ENCODE data around the gene KLHL2.

The KLHL2 gene

GRCh38 chr4:165199286-165199685, 8.1 kb upstream of the KLHL2 start:
- no peak overlapping the region for H3K4me3 ChIP-seq (ENCODE audit: low read depth, low read length)
- TF ChIP-seq CTCF (IDR thresholded peaks at IDR 0.05; ENCODE audit: insufficient read depth, low read length, missing control alignments): no peak
- POLR2A ChIA-PET: no interaction called here
- CTCF ChIA-PET: no interaction called here
- DNase-seq (ENCODE audit: low read depth, low spot score): no peak

- ChIA-PET CTCF (interaction anchor here (0.7 kb wide), 1 partner anchor 236 kb away, joined by 3 read pairs; no protein-coding TSS in a partner anchor), POLR2A (no interaction called here)
Observed at GRCh38 chr4:165199722-165200121, 7.6 kb upstream of the KLHL2 start.

DNA sequence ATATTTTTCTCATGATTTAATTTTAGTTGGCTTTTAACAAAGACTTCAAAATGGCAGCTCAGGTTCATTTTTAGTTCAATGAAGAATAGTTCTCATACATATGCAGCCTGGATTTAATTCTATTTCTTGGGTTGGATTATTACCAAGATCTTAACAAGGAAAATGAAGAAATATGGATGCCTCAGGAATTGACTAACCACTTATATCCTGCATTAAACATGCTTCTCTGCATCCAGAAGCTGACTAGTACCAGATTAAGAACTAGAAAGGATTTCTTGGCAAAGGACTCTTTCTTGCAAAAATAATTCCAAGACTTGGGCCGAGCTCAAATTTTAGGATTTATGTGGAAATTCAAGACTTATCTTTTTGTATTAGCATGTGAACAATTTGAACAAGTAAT, 5.6 kb upstream of the KLHL2 start:
- peak; percentile 28 for DNase-seq (ENCODE audit: low read depth, low spot score)
- CTCF ChIA-PET: no interaction called here
- no peak for TF ChIP-seq CTCF (IDR thresholded peaks at IDR 0.05; ENCODE audit: insufficient read depth, low read length, missing control alignments)
- POLR2A ChIA-PET: no interaction called here
- no peak overlapping the region for H3K4me3 ChIP-seq (ENCODE audit: low read depth, low read length)

More at GRCh38 chr4:165199722-165200121, 7.6 kb upstream of the KLHL2 start:
- no peak for DNase-seq (ENCODE audit: low read depth, low spot score)
- no peak overlapping the region for H3K4me3 ChIP-seq (ENCODE audit: low read depth, low read length)
- no peak for TF ChIP-seq CTCF (IDR thresholded peaks at IDR 0.05; ENCODE audit: insufficient read depth, low read length, missing control alignments)

- no peak for DNase-seq (ENCODE audit: low read depth, low spot score)
- ChIA-PET POLR2A (no interaction called here), CTCF (interaction anchor here (1.3 kb wide), 1 partner anchor 91 kb away, joined by 4 read pairs; the partner anchor contains the start of gene TMEM192)
- no peak overlapping the region for H3K4me3 ChIP-seq (ENCODE audit: low read depth, low read length)
- TF ChIP-seq CTCF (IDR thresholded peaks at IDR 0.05; ENCODE audit: insufficient read depth, low read length, missing control alignments): no peak
Observed at GRCh38 chr4:165203541-165204461, 3.6 kb upstream of the KLHL2 start.

- no peak overlapping the region for H3K4me3 ChIP-seq (ENCODE audit: low read depth, low read length)
- no peak for DNase-seq (ENCODE audit: low read depth, low spot score)
- no peak for TF ChIP-seq CTCF (IDR thresholded peaks at IDR 0.05; ENCODE audit: insufficient read depth, low read length, missing control alignments)
- ChIA-PET CTCF (no interaction called here), POLR2A (no interaction called here)
Observed at GRCh38 chr4:165204462-165204830, 2.9 kb upstream of the KLHL2 start.

GRCh38 chr4:165207016-165207430, 338 bp upstream of the KLHL2 start:
- no peak for DNase-seq (ENCODE audit: low read depth, low spot score)
- no peak for TF ChIP-seq CTCF (IDR thresholded peaks at IDR 0.05; ENCODE audit: insufficient read depth, low read length, missing control alignments)
- ChIA-PET POLR2A (no interaction called here), CTCF (no interaction called here)
- peak overlapping the region; percentile 75 for H3K4me3 ChIP-seq (ENCODE audit: low read depth, low read length)

All from AG04449 (cell line).